Suprapubic skin (tissue), 4 donors: ENCODE data around the gene FRMD4A.

ENCODE experiments used
- EP300 ChIP-seq: sonication (generic); formaldehyde crosslinking; IDR thresholded peaks from one replicate; pipeline ENCODE4 v1.6.1; 2017; ENCODE audit warnings: antibody characterized with exemption
- POLR2AphosphoS5 ChIP-seq, 3 donors: sonication (generic); formaldehyde crosslinking; IDR thresholded peaks; one replicate each; pipeline ENCODE4 v1.6.1; 2017; ENCODE audit warnings: antibody characterized with exemption in 3 of 3
- TF ChIP-seq, protein P1 (sequence below), 2 donors: fragments of 200-600 bp in 1 of 2; fragments of 450-650 bp in 1 of 2; sonication (generic) in 1 of 2; IDR thresholded peaks; one replicate each; pipeline ENCODE4 v1.5.1; 2016 to 2019; ENCODE audit warnings: antibody characterized with exemption in 2 of 2, mild to moderate bottlenecking in 1 of 2, moderate library complexity in 1 of 2

- TF ChIP-seq, protein P1, sequence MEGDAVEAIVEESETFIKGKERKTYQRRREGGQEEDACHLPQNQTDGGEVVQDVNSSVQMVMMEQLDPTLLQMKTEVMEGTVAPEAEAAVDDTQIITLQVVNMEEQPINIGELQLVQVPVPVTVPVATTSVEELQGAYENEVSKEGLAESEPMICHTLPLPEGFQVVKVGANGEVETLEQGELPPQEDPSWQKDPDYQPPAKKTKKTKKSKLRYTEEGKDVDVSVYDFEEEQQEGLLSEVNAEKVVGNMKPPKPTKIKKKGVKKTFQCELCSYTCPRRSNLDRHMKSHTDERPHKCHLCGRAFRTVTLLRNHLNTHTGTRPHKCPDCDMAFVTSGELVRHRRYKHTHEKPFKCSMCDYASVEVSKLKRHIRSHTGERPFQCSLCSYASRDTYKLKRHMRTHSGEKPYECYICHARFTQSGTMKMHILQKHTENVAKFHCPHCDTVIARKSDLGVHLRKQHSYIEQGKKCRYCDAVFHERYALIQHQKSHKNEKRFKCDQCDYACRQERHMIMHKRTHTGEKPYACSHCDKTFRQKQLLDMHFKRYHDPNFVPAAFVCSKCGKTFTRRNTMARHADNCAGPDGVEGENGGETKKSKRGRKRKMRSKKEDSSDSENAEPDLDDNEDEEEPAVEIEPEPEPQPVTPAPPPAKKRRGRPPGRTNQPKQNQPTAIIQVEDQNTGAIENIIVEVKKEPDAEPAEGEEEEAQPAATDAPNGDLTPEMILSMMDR (IDR thresholded peaks at IDR 0.05), result peak; percentile 82 to 86
- no peak for TF ChIP-seq EP300
- no peak for TF ChIP-seq POLR2AphosphoS5 (IDR thresholded peaks at IDR 0.05)
Observed at GRCh38 chr10:13659887-13660550, 670.7 kb downstream of the FRMD4A start.
